HepG2 (cell line): ENCODE measurements around the gene DHFR. TPM values are rescaled to one million over a fixed set of nuclear protein-coding genes. Genes with fewer than 3 reads are reported as not detected.
A peak's percentile ranks its signal among the peaks of the same experiment; 100 is the strongest.

Experiments
- ATAC-seq: fragments of 200-7000 bp; cut with Tn5 transposase; 3 replicates; pipeline ENCODE4 v1.9.1; 2020; ENCODE audit warnings: mild to moderate bottlenecking, moderate library complexity
- BruUV-seq: library from RNA; stranded (reverse); fragments of 400-500 nt; replicated peaks from 2 replicates; lab custom pipeline; 2021; lab: Mats Ljungman, UMichigan
- CTCF ChIA-PET: fragments of 300-600 bp; formaldehyde crosslinking; extraction: SDS; loops from one replicate; lab custom pipeline; 2021; ENCODE audit warnings: low total read pairs, inconsistent platforms, low intra/inter-chr PET ratio; lab: Yijun Ruan, JAX
- POLR2A ChIA-PET: fragments of 350-600 bp; sonication (Branson Sonifier 250); formaldehyde crosslinking; loops from one replicate; lab custom pipeline; 2020; ENCODE audit warnings: antibody characterized with exemption, inconsistent platforms; lab: Yijun Ruan, JAX
- DNase-seq: peaks from one replicate; pipeline ENCODE4 v3.0.0-alpha.2; 2015; ENCODE audit warnings: low spot score
- FAIRE-seq: peaks from 3 replicates; lab custom pipeline; 2011; peaks lifted over from hg19 to GRCh38; lab: Jason Lieb, UNC
- H2AFZ ChIP-seq: one replicate; pipeline ENCODE4 v1.6.1; 2011; ENCODE audit warnings: low read length, inconsistent platforms
- H3K27ac ChIP-seq: fragments of 300-600 bp; 3 replicates; pipeline ENCODE4 v1.8.0; 2011; ENCODE audit warnings: mixed run types, mild to moderate bottlenecking, mixed read lengths, low read length, inconsistent platforms; ENCODE audit not compliant: insufficient read depth; ENCODE audit errors: extremely low read length
- H3K27me3 ChIP-seq, 2 experiments: fragments of 200-600 bp in 1 of 2; 2 replicates in 1 of 2; 3 replicates in 1 of 2; pipeline versions ENCODE4 v1.6.0 to v1.8.0; 2011; ENCODE audit warnings: low read length in 2 of 2, mild to moderate bottlenecking in 2 of 2, moderate library complexity in 2 of 2, inconsistent platforms in 1 of 2; ENCODE audit not compliant: insufficient read depth in 2 of 2, control insufficient read depth in 1 of 2
- H3K36me3 ChIP-seq, 2 experiments: fragments of 200-600 bp in 1 of 2; replicated peaks in 1 of 2; 2 replicates in 1 of 2; 3 replicates in 1 of 2; pipeline versions ENCODE4 v1.5.1 to v1.8.0; 2011; ENCODE audit warnings: low read length in 2 of 2, inconsistent platforms in 1 of 2; ENCODE audit not compliant: insufficient read depth in 2 of 2, control insufficient read depth in 1 of 2
- H3K4me1 ChIP-seq: 2 replicates; pipeline ENCODE4 v1.5.1; 2012; ENCODE audit warnings: low read length, inconsistent platforms; ENCODE audit not compliant: insufficient read depth
- H3K4me2 ChIP-seq: 2 replicates; pipeline ENCODE4 v1.6.0; 2011; ENCODE audit warnings: low read depth, low read length, inconsistent platforms
- H3K4me3 ChIP-seq, 3 experiments: fragments of 200-600 bp in 1 of 3; sonication (generic), shearing (Covaris generic) in 1 of 3; replicated peaks in 1 of 3; 2 replicates each; pipeline ENCODE4 v1.5.1; 2011 to 2016; ENCODE audit warnings: low read length in 3 of 3, inconsistent platforms in 2 of 3, low read depth in 2 of 3, mild to moderate bottlenecking in 2 of 3, control low read depth in 1 of 3, mixed read lengths in 1 of 3; ENCODE audit not compliant: insufficient read depth in 1 of 3
- H3K79me2 ChIP-seq: one replicate; pipeline ENCODE4 v1.6.1; 2011; ENCODE audit warnings: low read length, inconsistent platforms; ENCODE audit not compliant: insufficient read depth
- H3K9ac ChIP-seq: 2 replicates; pipeline ENCODE4 v1.6.0; 2011; ENCODE audit warnings: mild to moderate bottlenecking, low read depth, low read length, inconsistent platforms; ENCODE audit not compliant: insufficient read depth
- H3K9me3 ChIP-seq: 2 replicates; pipeline ENCODE4 v1.5.1; 2012; ENCODE audit warnings: mild to moderate bottlenecking, low read length
- H4K20me1 ChIP-seq: 2 replicates; pipeline ENCODE4 v1.6.0; 2011; ENCODE audit warnings: inconsistent platforms, mild to moderate bottlenecking, low read length, moderate library complexity; ENCODE audit not compliant: insufficient read depth
- IRX3 ChIP-seq: sonication (generic); formaldehyde crosslinking; IDR thresholded peaks from 2 replicates; pipeline ENCODE4 v1.8.1; 2023; ENCODE audit warnings: mild to moderate bottlenecking, low read depth, missing genetic modification reagents, borderline replicate concordance
- MZF1 ChIP-seq: sonication (generic); formaldehyde crosslinking; IDR thresholded peaks from 2 replicates; pipeline ENCODE4 v1.8.1; 2023; ENCODE audit warnings: mild to moderate bottlenecking, missing genetic modification reagents, borderline replicate concordance
- NFYC ChIP-seq: IDR thresholded peaks from 2 replicates; pipeline ENCODE4 v1.6.1; 2016; ENCODE audit warnings: missing genetic modification reagents, missing compliant biosample characterization
- TARDBP ChIP-seq: sonication (generic); formaldehyde crosslinking; IDR thresholded peaks from 2 replicates; pipeline ENCODE4 v1.8.0; 2022; ENCODE audit warnings: mild to moderate bottlenecking, missing genetic modification reagents
- ZNF263 ChIP-seq: sonication (generic); formaldehyde crosslinking; IDR thresholded peaks from 2 replicates; pipeline ENCODE4 v1.4.0; 2020; ENCODE audit warnings: missing genetic modification reagents
- ZNF749 ChIP-seq: sonication (generic); formaldehyde crosslinking; IDR thresholded peaks from 2 replicates; pipeline ENCODE4 v1.8.0; 2022; ENCODE audit warnings: mild to moderate bottlenecking, missing genetic modification reagents, moderate library complexity, borderline replicate concordance
- ZNF770 ChIP-seq: sonication (generic); formaldehyde crosslinking; IDR thresholded peaks from 2 replicates; pipeline ENCODE4 v1.5.0; 2020; ENCODE audit warnings: mild to moderate bottlenecking, missing genetic modification reagents
- ZNF891 ChIP-seq: sonication (generic); formaldehyde crosslinking; IDR thresholded peaks from 2 replicates; pipeline ENCODE4 v1.5.0; 2020; ENCODE audit warnings: mild to moderate bottlenecking, missing genetic modification reagents
- WGBS: methylation state at CpG from one replicate; pipeline ENCODE4 v1.1.6; 2017; ENCODE audit warnings: low lambda C conversion rate; 5-methylcytosine and 5-hydroxymethylcytosine counted together
- in situ Hi-C: cut with HindIII; loops from 2 replicates; pipeline ENCODE4 v1.10.0; 2017; ENCODE audit warnings: low pct_unique_long_range_greater_than_20kb; ENCODE audit not compliant: extremely low pct_ligation_motif_present
- intact Hi-C: fragments of 100-400 bp; cut with micrococcal nuclease; formaldehyde crosslinking; loops from one replicate; pipeline ENCODE4 v1.10.0; 2022; ENCODE audit not compliant: unreplicated experiment
- polyA plus RNA-seq, 8 experiments: library from polyadenylated mRNA; depleted of rRNA in 3 of 8; stranded (reverse) in 7 of 8; unstranded in 1 of 8; fragments of >200 nt; fragmentation: Illumina TruSeq in 4 of 8; extraction: Trizol in 4 of 8; gene quantifications; 2 replicates each; pipeline versions ENCODE4 v1.2.1 to v1.2.3, GENCODE V29; 2011 to 2016; ENCODE audit warnings: low read depth in 4 of 8, missing spikeins in 1 of 8, mixed read lengths in 1 of 8; ENCODE audit not compliant: insufficient read depth in 1 of 8
- total RNA-seq, 5 experiments: library from RNA; depleted of rRNA; stranded (reverse); fragments of >200 nt; fragmentation: Illumina TruSeq; extraction: Trizol; gene quantifications; 2 replicates each; pipeline ENCODE4 v1.2.3, GENCODE V29; 2016; ENCODE audit warnings: low read depth in 1 of 5

DHFR gene
- total and polyA plus RNA-seq, 2 of the 13 experiments (the other 11 are each of a cell fraction or from before 2014, with no cell fraction given): 22.8 to 59.0 TPM

- Histone ChIP-seq H3K9ac (no peak overlapping the region), H3K4me2 (no peak overlapping the region), H3K36me3 (no peaks in the 10 kb centered on the region), H4K20me1 (no peaks in the 10 kb centered on the region), H3K79me2 (no peaks in the 10 kb centered on the region), H3K4me3 (no peak overlapping the region), H2AFZ (no peak overlapping the region), H3K4me1 (peaks cover 32% of the 10 kb centered on the region), H3K9me3 (no peaks in the 10 kb centered on the region), H3K27ac (no peak overlapping the region), H3K27me3 (no peaks in the 10 kb centered on the region)
- intact Hi-C loops (no loop called here), in situ Hi-C loops (no loop called here)
- FAIRE-seq (no peak), DNase-seq (no peak), ATAC-seq (no peak)
- no peak for TF ChIP-seq ZNF749
- TF ChIP-seq ZNF770 (CRISPR knock-in tag): peak; percentile 71; the same call in 1 of the 2 replicates
- peak; percentile 59; the same call in 1 of the 2 replicates for TF ChIP-seq ZNF263 (CRISPR knock-in tag)
- TF ChIP-seq NFYC: no peak
- WGBS: 76% methylated on average over 1 of the region's 1 CpG
- no TSS peak for BruUV-seq
- POLR2A ChIA-PET: no interaction called here
- CTCF ChIA-PET: no interaction called here
These were observed 45.1 kb downstream of the DHFR start for GRCh38 chr5:80609692-80610091.

GRCh38 chr5:80608731-80609130 is 46.1 kb downstream of the DHFR start:
- Histone ChIP-seq H3K79me2 (no peaks in the 10 kb centered on the region), H2AFZ (no peak overlapping the region), H3K36me3 (no peaks in the 10 kb centered on the region), H3K9ac (no peak overlapping the region), H3K4me1 (peaks cover 32% of the 10 kb centered on the region), H4K20me1 (no peaks in the 10 kb centered on the region)
- no peak for FAIRE-seq
- intact Hi-C loops: no loop called here
- WGBS: 100% methylated on average over 1 of the region's 1 CpG
- no TSS peak for BruUV-seq
- POLR2A ChIA-PET: no interaction called here
- TF ChIP-seq ZNF891 (CRISPR knock-in tag): no peak
- TF ChIP-seq MZF1 (CRISPR knock-in tag): no peak
- no peak for TF ChIP-seq IRX3 (CRISPR knock-in tag)
- no peak for TF ChIP-seq TARDBP (CRISPR knock-in tag)
- TF ChIP-seq, all 625 proteins: peak for 0
- H3K4me2 ChIP-seq: no peak overlapping the region
- no peaks in the 10 kb centered on the region for H3K27me3 ChIP-seq
- DNase-seq (no peak), ATAC-seq (no peak)
- in situ Hi-C loops: no loop called here
- CTCF ChIA-PET: no interaction called here
- H3K9me3 ChIP-seq: no peaks in the 10 kb centered on the region
- no peak overlapping the region for H3K4me3 ChIP-seq
- no peak overlapping the region for H3K27ac ChIP-seq
